Activated CD8-positive, alpha-beta T cell treated with anti-CD3 and anti-CD28 coated beads, Interleukin-2, amount 10 ng/mL, durations not matched to agents 7 days and 5 days (primary cell): Measurements from ENCODE around the gene ABCF1. TPM values are rescaled to one million over a fixed set of nuclear protein-coding genes. Genes with fewer than 3 reads are reported as not detected.

Experiments used
- ATAC-seq: fragments of 150-1000 bp; cut with Tn5 transposase; one replicate; pipeline ENCODE4 v1.10.0; 2021; ENCODE audit warnings: moderate library complexity
- CTCF ChIA-PET: fragments of 350-600 bp; sonication (Branson Sonifier 250); formaldehyde crosslinking; loops from one replicate; lab custom pipeline; 2021; ENCODE audit warnings: antibody characterized with exemption; lab: Charles Lee
- POLR2A ChIA-PET: fragments of 350-600 bp; sonication (Branson Sonifier 250); formaldehyde crosslinking; loops from one replicate; lab custom pipeline; 2021; ENCODE audit warnings: antibody characterized with exemption; lab: Charles Lee
- DNase-seq: peaks from one replicate; pipeline ENCODE4 v3.0.0-alpha.2; 2020
- H3K27ac Mint-ChIP-seq: one replicate; pipeline ENCODE4 v1.8.0; 2021; ENCODE audit warnings: mild to moderate bottlenecking, mixed read lengths
- H3K27me3 Mint-ChIP-seq: one replicate; pipeline ENCODE4 v1.8.0; 2021; ENCODE audit warnings: low read depth, mixed read lengths
- H3K36me3 Mint-ChIP-seq: one replicate; pipeline ENCODE4 v1.8.0; 2021; ENCODE audit warnings: low read depth, mixed read lengths
- H3K4me1 Mint-ChIP-seq: one replicate; pipeline ENCODE4 v1.8.0; 2021; ENCODE audit warnings: low read depth, mixed read lengths
- H3K4me3 Mint-ChIP-seq: one replicate; pipeline ENCODE4 v1.8.0; 2021; ENCODE audit warnings: mild to moderate bottlenecking, mixed read lengths
- H3K9me3 Mint-ChIP-seq: one replicate; pipeline ENCODE4 v1.8.0; 2022; ENCODE audit warnings: mixed read lengths; ENCODE audit not compliant: insufficient read depth
- total RNA-seq, 2 experiments: library from RNA; stranded (reverse); gene quantifications; one replicate each; pipeline ENCODE4 v1.2.3, GENCODE V29; 2021

The ABCF1 gene
- total RNA-seq, 2 experiments from 2014 or later = 72.2 to 79.6 TPM

- no peak for DNase-seq
- peaks cover under 1% of the 10 kb centered on the region for H3K27me3 Mint-ChIP-seq
- CTCF ChIA-PET = interaction anchor here (0.6 to 16.2 kb wide), 24 partner anchors 9 to 284 kb away, joined by 3 to 464 read pairs (median 19); partner anchors contain the start of genes ABCF1, DHX16, GNL1 and MRPS18B
- peaks cover 26% of the 10 kb centered on the region for H3K36me3 Mint-ChIP-seq
- POLR2A ChIA-PET = interaction anchor here (0.7 to 5.7 kb wide), 6 partner anchors 11 to 55 kb away, joined by 3 to 35 read pairs (median 8); partner anchors contain the start of gene ABCF1
- ATAC-seq = no peak
- peaks cover 34% of the 10 kb centered on the region for H3K4me1 Mint-ChIP-seq
- no peaks in the 10 kb centered on the region for H3K9me3 Mint-ChIP-seq
- peak overlapping the region; percentile 73 for H3K27ac Mint-ChIP-seq
- peak overlapping the region; percentile 65 for H3K4me3 Mint-ChIP-seq
These were observed 28.3 kb upstream of the ABCF1 start for GRCh38 chr6:30542915-30543314.

DNA sequence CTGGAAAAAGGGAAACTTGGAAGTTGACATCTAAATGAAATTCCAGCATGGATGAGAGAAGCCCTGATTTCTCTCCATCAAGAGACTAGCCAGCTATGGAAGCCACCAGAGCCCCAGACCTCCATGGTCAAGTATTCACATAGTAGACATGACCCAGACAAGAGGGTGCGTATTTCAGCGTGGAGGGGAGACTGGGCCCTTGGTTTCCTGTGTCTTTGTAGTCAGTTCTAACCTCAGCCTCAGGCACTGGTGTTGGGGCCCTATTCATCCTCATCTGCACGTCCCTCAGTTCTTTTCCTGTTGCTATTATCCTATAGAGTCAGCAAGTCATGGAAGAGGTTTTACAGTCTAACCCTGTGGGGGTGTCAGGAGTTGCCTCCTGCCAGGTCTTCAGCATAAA lies 27.4 kb upstream of the ABCF1 start:
- ChIA-PET POLR2A (interaction anchor here (0.8 to 5.7 kb wide), 3 partner anchors 35 to 85 kb away, joined by 3 to 35 read pairs (median 3); no protein-coding TSS in a partner anchor), CTCF (interaction anchor here (0.9 to 16.2 kb wide), 19 partner anchors 8 to 187 kb away, joined by 3 to 464 read pairs (median 21); partner anchors contain the start of genes ABCF1, GNL1 and PRR3)
- Mint-ChIP-seq H3K36me3 (peaks cover 30% of the 10 kb centered on the region), H3K4me3 (peak overlapping the region; percentile 28), H3K9me3 (no peaks in the 10 kb centered on the region), H3K4me1 (peaks cover 34% of the 10 kb centered on the region), H3K27me3 (no peaks in the 10 kb centered on the region), H3K27ac (peak overlapping the region; percentile 66)
- DNase-seq (peak; percentile 52), ATAC-seq (peak; percentile 36)

GRCh38 chr6:30544666-30545272 lies 26.5 kb upstream of the ABCF1 start:
- POLR2A ChIA-PET = interaction anchor here (1.1 to 2.7 kb wide), 7 partner anchors 10 to 92 kb away, joined by 3 to 27 read pairs (median 10); partner anchors contain the start of genes GNL1 and PRR3
- Mint-ChIP-seq H3K4me3 (no peak overlapping the region), H3K36me3 (peaks cover 36% of the 10 kb centered on the region), H3K27ac (no peak overlapping the region), H3K4me1 (peaks cover 34% of the 10 kb centered on the region), H3K9me3 (no peaks in the 10 kb centered on the region), H3K27me3 (no peaks in the 10 kb centered on the region)
- CTCF ChIA-PET = interaction anchor here (0.5 to 16.2 kb wide), 42 partner anchors 9 to 542 kb away, joined by 3 to 464 read pairs (median 6); partner anchors contain the start of genes ABCF1, DHX16, GNL1 and MRPS18B
- DNase-seq = peak; percentile 42
- ATAC-seq = peak; percentile 48

DNA sequence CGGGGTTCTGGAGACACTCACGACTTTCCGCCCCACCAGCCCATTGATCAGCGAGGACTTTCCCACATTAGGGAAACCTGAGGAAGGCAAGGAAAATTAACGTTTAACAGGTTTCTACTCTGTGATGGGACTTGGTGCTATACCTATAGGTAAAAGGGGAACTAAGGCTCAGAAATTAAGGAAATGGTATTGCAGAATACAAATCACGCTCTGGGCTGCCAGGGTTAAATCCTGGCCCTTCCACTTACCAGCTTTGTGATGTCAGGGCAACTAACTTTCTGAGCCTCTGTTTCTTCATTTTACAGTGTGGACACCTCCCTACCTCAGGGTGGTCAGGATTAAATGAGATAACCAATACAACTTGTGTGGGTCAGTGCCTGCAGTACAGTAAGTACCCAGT lies 23.8 kb upstream of the ABCF1 start:
- Mint-ChIP-seq H3K4me1 (peaks cover 22% of the 10 kb centered on the region), H3K4me3 (no peak overlapping the region), H3K36me3 (peaks cover 51% of the 10 kb centered on the region), H3K9me3 (no peaks in the 10 kb centered on the region), H3K27me3 (no peaks in the 10 kb centered on the region), H3K27ac (no peak overlapping the region)
- no peak for ATAC-seq
- ChIA-PET CTCF (interaction anchor here (1.3 to 16.2 kb wide), 6 partner anchors 16 to 64 kb away, joined by 3 to 464 read pairs (median 62); no protein-coding TSS in a partner anchor), POLR2A (no interaction called here)
- no peak for DNase-seq

GRCh38 chr6:30548375-30548774 lies 22.9 kb upstream of the ABCF1 start:
- ChIA-PET CTCF (interaction anchor here (1.1 to 16.2 kb wide), 6 partner anchors 16 to 95 kb away, joined by 3 to 464 read pairs (median 4); no protein-coding TSS in a partner anchor), POLR2A (interaction anchor here (0.8 to 1.3 kb wide), 3 partner anchors 22 to 61 kb away, joined by 3 to 4 read pairs (median 3); no protein-coding TSS in a partner anchor)
- Mint-ChIP-seq H3K27ac (no peak overlapping the region), H3K4me1 (peaks cover 14% of the 10 kb centered on the region), H3K36me3 (peaks cover 59% of the 10 kb centered on the region), H3K9me3 (no peaks in the 10 kb centered on the region), H3K27me3 (no peaks in the 10 kb centered on the region), H3K4me3 (no peak overlapping the region)
- no peak for DNase-seq
- ATAC-seq = no peak

DNA sequence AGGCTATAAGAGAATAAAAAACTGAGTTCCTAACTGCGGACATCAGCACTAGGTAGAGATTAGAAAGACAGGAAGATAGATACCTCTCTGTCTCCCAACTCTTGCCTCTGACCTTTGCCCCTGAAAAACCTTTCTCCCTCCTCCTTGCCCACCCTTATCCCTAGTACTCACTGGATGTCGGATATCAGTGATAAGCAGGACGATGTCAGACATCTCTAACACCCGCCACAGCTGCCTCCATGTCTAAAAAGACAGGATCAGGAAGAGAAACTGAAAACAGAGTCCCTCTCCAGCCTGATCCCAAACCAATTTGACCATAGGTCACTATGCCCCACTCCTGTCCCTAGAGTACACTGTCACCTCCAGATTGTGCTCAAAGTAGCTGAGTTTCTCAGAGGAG lies 16.8 kb upstream of the ABCF1 start:
- Mint-ChIP-seq H3K9me3 (no peaks in the 10 kb centered on the region), H3K4me3 (peak overlapping the region; percentile 96), H3K27me3 (no peaks in the 10 kb centered on the region), H3K36me3 (peaks cover 57% of the 10 kb centered on the region), H3K4me1 (peaks cover 25% of the 10 kb centered on the region), H3K27ac (peak overlapping the region; percentile 48)
- DNase-seq (no peak), ATAC-seq (no peak)
- ChIA-PET POLR2A (interaction anchor here (0.7 to 3.9 kb wide), 6 partner anchors 9 to 61 kb away, joined by 3 to 18 read pairs (median 5); partner anchors contain the start of gene ABCF1), CTCF (interaction anchor here (1.0 to 10.4 kb wide), 6 partner anchors 11 to 101 kb away, joined by 3 to 125 read pairs (median 11); partner anchors contain the start of gene ABCF1)

- ATAC-seq (no peak), DNase-seq (peak; percentile 28)
- no peaks in the 10 kb centered on the region for H3K9me3 Mint-ChIP-seq
- CTCF ChIA-PET = interaction anchor here (1.0 to 10.4 kb wide), 7 partner anchors 11 to 105 kb away, joined by 3 to 125 read pairs (median 7); partner anchors contain the start of gene ABCF1
- H3K36me3 Mint-ChIP-seq = peaks cover 57% of the 10 kb centered on the region
- peak overlapping the region; percentile 96 for H3K4me3 Mint-ChIP-seq
- H3K4me1 Mint-ChIP-seq = peaks cover 30% of the 10 kb centered on the region
- POLR2A ChIA-PET = interaction anchor here (0.6 to 4.1 kb wide), 11 partner anchors 10 to 73 kb away, joined by 3 to 46 read pairs (median 5); partner anchors contain the start of genes ABCF1 and MRPS18B
- peak overlapping the region; percentile 96 for H3K27ac Mint-ChIP-seq
- no peaks in the 10 kb centered on the region for H3K27me3 Mint-ChIP-seq
These were observed 16.1 kb upstream of the ABCF1 start for GRCh38 chr6:30554962-30555815.

GRCh38 chr6:30555816-30556065 lies 15.5 kb upstream of the ABCF1 start:
- ATAC-seq = no peak
- H3K36me3 Mint-ChIP-seq = peaks cover 53% of the 10 kb centered on the region
- peaks cover 30% of the 10 kb centered on the region for H3K4me1 Mint-ChIP-seq

GRCh38 chr6:30556066-30556905 lies 15.0 kb upstream of the ABCF1 start, which contains the start of gene GNL1:
GNL1 (minus strand) TSS chr6:30556489; CDS start chr6:30556203, 286 bp downstream.
- Mint-ChIP-seq H3K36me3 (peaks cover 49% of the 10 kb centered on the region), H3K4me1 (peaks cover 30% of the 10 kb centered on the region), H3K9me3 (no peaks in the 10 kb centered on the region), H3K27ac (peak within 1 kb of the TSS; percentile 96), H3K4me3 (peak within 1 kb of the TSS; percentile 96), H3K27me3 (no peaks in the 10 kb centered on the region)
- ChIA-PET POLR2A (interaction anchor here (0.7 to 4.1 kb wide), 14 partner anchors 10 to 179 kb away, joined by 3 to 46 read pairs (median 6); partner anchors contain the start of genes ABCF1 and MRPS18B), CTCF (interaction anchor here (1.3 to 10.4 kb wide), 4 partner anchors 13 to 106 kb away, joined by 4 to 125 read pairs (median 40); no protein-coding TSS in a partner anchor)
- peak; percentile 99 for DNase-seq
- ATAC-seq = peak; percentile 90

More at GRCh38 chr6:30555816-30556065, 15.5 kb upstream of the ABCF1 start:
- POLR2A ChIA-PET = interaction anchor here (0.6 to 4.1 kb wide), 10 partner anchors 10 to 73 kb away, joined by 3 to 46 read pairs (median 6); partner anchors contain the start of genes ABCF1 and MRPS18B
- Mint-ChIP-seq H3K9me3 (no peaks in the 10 kb centered on the region), H3K4me3 (peak overlapping the region; percentile 96), H3K27ac (peak overlapping the region; percentile 96), H3K27me3 (no peaks in the 10 kb centered on the region)
- DNase-seq = no peak
- CTCF ChIA-PET = interaction anchor here (1.3 to 10.4 kb wide), 4 partner anchors 12 to 105 kb away, joined by 4 to 125 read pairs (median 40); no protein-coding TSS in a partner anchor
